GM21619 (cell line): Measurements from ENCODE around the gene DACH1.
"Not testable (repeated sequence)": the region's sequence is repeated elsewhere in the genome, so short reads cannot be mapped to it uniquely, and the experiment has no call there.

ENCODE experiments used
- ATAC-seq: cut with Tn5 transposase; IDR thresholded peaks from one replicate; pipeline ENCODE4 v1.9.1; 2021; ENCODE audit not compliant: unreplicated experiment

The DACH1 gene

DNA sequence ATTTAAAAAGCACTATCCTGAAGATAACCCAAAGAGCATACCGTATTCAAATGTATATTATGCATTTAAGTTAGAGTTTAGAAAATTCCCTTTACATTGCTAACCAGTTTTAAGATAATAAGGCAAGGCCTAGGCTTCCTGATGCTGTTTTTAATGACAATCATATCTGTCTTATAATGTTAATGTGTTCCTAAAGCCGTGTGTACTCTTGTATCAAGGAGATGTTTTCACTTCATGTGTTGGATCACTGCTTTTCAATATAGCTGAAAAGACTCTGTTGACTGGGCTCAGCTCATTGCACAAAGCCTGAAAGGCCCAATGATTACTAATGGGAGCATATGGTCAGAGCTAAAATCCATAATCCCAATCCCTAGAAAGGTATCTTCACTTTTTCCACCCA, 81.6 kb downstream of the DACH1 start:
- ATAC-seq = no peak

DNA sequence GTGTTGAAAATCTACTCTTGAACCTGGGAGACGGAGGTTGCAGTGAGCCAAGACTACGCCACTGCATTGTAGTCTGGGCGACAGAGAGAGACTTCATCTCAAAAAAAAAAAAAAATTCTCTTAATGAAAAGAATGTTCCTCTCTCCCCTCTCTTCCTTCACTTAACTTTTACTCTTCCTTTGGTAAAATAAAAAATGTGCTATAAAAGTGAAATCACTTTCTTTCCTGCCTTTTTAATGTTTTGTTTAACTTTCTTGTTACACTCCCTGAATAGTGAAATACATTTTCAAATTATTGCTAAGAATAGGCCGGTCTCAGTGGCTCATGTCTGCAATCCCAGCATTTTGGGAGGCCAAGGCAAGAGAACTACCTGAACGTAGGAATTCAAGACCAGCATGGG, 86.5 kb downstream of the DACH1 start:
- ATAC-seq = no peak

DNA sequence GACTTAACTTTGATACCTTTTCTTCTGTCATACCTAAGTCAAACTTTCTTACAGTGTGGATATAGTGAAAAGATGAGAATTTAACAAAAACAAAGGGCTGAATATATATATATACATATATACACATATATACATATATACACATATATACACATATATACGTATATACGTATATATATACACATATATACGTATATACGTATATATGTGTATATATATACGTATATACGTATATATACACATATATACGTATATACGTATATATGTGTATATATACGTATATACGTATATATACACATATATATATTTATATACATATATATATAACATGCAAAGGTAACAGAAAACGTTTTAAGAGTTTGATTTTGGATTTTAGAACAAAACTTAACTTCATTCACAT, 88.0 kb downstream of the DACH1 start:
- ATAC-seq = not testable (repeated sequence)

DNA sequence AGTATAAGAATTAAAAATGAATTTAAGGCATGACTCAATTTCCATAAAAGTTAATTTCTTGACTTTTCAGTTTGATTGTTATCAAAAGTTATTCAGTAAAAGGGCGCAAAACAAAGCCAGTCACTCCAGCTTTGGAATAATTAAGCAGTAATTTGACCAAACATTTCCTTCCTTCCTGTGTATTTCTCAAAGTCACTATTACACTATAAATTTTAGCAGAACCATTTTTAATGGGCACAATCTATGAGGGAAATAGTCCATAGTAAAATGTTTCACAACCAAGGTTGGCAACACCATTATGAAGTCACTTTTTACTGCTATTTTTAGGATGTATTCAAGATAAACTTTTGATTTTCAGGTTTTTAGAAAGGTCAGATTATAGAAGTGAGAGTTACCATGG, 91.0 kb downstream of the DACH1 start:
- ATAC-seq = no peak

DNA sequence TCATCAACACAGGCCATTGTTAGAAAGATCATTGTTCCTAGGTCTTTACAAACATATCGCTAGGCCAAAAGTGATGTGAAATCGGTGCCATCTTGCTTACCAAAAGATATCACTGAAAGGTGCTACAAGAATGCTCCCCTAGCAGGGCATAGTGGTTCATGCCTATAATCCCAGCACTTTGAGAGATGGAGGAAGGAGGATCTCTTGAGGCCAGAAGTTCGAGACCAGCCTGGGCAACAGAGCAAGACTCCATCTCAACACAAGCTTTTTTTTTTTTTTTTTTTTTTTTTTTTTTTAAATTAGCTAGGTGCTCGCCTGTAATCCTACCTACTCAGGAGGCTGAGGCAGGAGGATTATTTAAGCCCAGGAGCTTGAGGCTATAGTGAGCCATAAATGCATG, 92.1 kb downstream of the DACH1 start:
- no peak for ATAC-seq

DNA sequence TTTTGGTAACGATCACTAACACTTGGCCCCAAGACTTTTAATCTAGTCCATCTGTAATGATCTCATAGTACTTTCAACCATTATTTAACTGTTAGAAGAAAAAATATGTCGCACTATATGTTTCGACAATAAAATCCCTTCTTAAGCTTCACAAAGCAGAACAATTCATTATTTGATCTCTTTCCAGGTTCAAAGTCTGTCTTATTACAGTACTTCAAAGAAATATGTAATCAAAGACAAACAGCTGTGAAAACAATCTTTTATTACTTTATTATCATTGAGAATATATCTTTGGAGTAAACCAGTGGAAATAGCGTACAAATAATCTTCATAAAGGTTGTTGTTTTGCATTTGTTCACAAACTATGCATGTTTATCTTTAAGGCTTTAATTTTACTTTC, 93.5 kb downstream of the DACH1 start:
- no peak for ATAC-seq

DNA sequence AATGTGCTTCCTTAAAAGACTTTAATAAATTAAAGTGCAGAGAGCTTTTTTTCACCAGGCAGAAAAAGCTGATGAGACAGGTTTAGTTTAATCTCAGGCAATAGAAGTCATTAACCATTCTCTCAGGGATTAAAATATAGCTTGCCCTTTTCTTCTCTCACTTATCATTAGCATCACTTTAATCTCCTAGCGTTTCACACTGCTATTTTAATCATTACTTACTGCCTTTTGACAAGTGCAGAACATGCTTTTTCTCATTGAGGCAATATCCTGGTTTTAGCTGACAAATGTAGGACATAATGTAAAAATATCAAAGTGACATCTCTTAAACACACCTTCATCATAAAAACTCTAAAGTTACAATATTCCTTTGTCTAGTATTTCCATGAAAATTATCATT, 94.6 kb downstream of the DACH1 start:
- no peak for ATAC-seq

DNA sequence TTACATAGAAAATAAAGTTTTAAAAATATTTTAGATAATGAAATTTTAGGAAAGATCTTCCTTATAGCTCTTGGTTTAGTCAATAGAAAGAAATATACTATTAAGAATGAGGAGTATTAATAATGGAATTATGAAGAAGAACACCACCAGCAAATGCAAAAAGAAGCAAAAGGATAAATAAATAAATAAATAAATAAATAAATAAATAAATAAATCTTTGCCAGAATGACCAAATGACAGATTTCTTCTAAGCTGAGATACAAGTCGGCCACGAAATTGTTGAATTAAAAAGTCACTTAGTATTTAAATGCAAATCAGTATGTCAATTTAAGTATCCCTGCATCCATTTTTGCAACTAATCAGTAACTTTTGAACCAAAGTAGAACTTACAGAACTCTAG, 95.9 kb downstream of the DACH1 start:
- no peak for ATAC-seq

DNA sequence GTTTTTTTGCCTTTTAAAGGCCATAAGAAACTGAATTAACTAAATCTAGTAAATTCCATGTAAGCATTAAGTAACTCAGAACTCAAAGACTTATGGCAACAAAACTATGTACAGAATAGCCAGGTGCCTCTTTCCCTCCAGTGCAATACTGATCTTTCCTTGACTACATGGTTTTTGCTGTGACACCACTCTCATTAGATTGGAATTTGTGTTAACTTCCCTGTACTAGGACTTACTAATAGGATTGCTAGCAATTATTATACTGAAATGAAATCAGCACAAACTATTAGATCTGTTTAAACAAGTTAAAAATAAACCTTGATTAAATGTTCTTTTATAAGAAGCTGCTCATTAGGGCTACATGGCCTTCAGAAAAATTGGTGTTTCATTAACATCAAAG, 96.3 kb downstream of the DACH1 start:
- no peak for ATAC-seq

DNA sequence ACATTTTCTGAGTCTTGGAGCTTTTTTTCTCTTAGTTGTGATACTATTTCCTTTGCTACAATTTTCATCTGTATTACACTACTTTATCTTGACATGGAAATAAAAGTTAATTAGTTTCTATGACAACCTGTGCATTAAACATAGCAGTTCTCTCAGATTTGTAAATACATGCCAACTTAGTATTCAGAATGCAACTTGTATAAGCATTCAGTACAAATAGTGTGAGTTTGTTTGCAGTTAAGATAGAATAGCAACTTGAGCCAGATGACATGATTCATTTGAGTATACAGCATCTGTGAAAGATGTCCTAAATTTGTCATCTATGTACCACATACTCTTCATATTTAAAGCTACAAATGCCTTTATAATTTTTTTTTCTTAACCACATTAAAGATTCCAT, 98.1 kb downstream of the DACH1 start:
- no peak for ATAC-seq

DNA sequence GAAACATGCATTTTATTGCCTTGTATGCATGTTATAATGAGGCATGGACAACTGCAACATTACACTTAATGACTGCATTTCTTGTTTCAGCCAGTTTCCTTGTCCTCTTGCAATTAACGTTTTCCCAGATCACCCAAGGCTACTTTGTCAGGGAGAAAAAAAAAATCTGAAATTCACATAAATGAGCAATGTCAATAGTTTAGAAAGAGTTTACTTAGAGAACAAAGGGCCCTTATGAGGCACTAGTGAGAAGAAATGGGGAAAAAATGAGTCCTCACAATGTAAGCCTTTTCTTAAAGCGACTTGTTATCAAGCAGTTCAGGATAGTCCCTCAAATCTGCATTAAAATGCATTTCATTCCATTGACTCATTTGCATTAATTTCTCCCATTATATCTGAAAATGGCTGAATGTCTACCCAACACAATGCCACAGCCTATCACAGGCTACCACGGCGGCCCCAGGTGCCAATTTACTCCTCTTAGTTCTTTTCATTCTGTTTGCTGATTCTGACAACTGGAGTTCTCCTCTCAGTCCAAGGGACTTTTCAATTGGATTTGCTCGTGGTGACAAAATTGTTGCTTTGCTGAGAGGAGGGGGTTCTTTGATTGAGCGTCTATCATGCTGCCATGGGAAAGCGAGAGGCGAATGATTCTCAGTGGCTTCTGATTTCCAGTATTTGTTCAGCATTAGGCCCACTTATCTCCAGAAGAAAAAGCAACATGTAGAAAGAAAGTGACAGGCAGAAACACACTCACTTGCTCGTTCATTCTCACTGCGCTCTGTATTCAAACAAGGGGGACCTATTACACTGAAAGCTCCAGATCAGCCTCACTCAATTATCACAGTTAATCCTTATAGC, 107.1 kb downstream of the DACH1 start:
- no peak for ATAC-seq

DNA sequence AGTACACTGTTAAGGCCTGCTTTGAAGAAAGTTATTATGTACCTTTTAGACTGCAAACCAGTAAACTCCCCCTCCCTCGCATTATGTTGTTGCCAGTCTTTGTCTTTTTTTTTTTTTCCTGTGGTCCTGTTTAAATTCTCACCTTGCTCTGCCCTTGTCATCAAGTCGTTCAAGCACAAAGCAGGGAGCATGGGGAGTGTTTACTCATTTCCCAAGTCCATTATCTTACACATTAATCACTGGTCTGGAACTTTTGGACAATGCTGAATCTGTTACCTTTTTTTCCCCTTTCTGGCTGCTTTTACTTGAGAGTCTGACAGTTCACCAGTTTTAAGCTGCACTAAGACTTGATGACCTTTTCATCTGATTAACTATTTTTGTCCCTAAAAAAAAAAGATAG, 108.2 kb downstream of the DACH1 start:
- ATAC-seq = no peak

DNA sequence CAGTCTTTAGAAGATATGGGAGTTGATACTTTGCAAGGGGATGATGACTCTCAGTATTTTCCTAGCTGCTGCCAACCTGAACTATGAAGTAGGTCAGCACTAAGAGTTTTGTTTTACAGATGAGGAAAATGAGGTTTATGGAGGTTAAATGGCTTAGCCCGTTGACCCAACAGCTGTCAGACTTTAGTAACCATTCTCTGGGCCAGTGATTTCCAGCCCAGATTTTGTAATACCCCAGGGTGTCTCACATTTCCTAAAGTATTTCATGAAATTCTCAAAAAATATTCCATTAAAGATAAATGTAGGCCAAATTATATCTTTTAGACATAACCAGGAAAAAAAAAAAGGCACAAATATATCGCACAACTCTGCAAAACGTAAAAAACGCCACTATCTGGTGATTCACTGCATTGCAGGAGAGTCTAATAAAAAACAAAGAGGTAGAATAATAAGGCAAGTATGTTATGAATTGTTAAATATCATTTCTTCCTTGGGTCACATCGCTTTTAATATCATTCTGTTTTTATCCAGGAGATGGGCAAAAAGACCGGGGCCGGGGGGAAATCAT, 112.5 kb downstream of the DACH1 start:
- no peak for ATAC-seq

DNA sequence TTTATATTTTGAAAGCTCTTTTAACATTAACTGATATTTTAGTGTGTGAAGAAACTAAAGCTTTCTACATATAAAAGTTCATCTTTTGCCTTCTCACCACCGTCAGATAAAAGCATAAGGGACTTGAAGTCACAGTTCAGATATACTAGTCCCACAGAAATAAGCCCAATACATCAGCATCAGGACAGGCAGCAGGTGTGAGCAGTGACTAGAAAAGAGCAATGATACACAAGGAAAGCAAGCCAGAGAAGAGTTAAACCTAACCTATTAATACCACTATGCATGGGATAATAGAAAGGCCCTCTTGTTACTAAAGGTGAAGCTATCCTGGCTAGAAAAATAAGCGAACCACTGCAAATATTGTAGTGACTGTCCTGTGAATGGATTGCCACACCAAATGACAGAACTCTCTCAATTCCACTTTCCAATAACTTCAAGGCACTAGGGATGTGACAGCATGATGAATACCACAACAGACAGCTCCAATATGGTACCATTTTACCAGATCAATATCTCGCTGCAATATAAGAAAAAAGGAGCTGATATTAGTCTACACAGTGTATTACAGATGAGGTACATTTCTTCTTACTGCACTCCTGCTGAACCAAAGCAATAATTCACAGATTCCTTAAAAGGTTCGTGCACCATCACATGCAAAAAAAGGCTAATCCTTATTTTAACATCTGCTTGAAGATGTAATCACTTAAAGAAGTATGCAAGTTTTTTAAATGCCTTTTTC, 114.1 kb downstream of the DACH1 start:
- ATAC-seq = no peak

DNA sequence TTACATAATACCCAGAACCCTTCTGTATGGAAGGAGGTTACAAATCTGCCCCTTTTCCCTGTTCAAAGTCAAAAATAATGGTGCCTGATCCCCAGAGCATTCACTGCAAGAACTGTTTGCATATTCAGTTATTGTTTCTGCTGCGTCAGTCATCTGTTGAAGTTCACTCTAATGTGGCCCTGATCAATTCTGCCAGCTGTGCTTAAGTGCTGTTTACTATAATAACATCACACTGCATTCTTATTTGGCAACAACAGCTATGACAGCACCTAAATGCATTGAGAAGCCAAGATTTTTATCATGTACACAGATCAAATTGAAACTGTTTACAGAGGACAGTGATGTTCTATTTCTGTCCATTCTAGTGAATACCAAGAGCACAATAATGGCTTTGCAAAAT, 115.9 kb downstream of the DACH1 start:
- no peak for ATAC-seq

DNA sequence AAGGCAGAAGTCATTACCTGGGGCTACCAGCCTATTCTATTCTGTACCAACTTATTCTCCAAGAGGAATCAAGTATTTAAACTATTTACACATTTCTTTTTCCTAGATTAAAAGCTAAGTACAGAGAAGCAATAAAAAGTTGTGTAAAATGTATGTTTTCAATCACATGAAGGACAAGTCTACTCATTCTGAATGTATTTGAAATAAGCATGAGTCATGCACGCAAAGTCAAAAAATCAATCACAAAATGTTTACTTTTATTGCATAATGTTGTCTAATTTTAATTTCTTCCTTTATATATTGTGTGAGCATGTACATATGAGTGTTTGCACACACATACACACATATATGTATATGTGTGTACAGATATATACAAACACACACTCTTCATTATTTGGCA, 136.7 kb downstream of the DACH1 start:
- ATAC-seq = no peak

DNA sequence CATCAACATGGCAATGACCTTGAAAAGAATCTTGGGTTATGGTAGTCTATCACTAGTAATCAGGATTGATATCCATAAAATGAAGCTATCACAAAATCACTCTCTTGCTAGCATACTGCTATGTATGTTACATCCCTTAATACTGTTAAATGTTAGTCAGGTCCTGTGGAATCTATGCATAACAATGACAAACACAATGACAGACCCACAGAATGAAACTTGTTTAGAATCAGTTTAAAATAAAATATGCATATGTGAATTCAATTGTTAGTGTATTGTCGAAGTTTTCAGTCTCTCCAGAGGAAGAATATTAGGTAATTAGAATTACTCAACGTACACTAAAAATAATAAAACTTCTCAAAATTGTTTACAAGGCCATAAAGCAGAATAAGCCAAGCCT, 137.6 kb downstream of the DACH1 start:
- no peak for ATAC-seq

DNA sequence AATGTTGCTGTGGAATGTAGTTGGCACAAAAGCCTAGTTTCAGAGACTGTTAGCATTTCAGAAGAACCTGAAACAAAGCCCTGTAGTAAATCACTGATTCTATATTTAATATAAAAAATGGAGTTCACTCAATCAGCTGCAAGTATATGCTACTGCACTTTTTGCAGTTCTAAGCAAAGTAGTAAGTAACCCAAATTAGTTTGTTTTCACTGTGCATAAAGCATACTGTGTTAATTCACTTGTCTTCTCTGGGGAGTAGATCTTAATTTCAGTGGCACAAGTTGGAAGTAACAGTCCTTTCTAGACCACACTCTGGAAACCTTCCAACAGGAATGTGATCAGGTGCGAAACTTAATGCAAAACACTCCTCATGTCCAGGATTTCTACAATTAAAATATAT, 139.3 kb downstream of the DACH1 start:
- no peak for ATAC-seq

DNA sequence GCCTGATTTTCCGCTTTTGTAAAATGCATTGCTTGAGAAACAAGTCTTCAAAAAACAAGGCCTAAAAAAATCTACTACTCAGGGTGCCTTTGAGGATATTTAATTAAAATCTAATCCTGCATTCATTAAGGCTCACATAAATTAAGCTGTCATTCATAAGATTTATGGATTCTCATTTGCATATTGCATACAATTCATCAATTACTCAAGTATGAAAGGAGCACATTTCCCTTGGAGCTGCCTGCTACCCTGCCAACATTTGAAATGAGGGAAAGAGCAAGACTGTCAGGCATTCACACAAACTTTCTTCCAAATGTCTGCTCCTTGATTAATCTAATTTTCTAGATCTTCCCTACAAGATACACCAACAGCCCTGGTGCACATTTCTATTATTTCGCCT, 140.0 kb downstream of the DACH1 start:
- ATAC-seq = no peak

DNA sequence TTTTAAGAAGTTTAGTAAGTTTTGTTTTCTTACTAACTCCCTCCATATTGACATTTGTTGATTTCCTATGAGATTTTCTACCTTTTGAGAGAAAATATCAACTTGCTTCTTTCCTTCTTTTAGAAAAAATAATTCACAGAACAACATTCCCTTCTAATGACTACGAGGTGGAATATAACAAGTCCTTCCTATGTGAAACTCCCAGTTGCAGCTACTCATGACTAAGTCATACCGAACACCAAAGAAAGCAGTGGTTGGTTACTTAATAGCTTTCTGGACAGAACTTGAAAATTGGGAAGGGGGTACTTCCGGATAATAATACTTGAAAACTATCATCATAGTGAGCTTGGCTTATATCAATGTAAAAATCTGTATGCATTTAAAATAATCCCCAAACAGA, 144.8 kb downstream of the DACH1 start:
- no peak for ATAC-seq

DNA sequence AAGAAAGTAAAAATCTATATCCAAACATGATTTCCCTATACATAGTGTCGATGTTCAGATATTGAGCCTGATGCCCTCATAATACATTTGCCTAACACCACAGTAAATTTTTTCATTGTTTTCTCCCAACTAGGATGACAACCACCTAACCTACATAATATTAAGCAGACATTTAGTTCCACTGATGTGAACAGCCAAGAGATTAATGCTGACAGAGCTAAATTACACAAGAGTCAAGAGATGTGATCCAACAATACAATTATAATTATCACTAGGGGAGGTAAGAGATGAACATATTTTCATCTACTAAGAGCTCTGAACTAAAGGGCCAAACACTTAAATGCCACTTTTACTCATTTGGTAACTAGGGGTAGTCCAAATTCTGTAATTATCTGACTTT, 145.9 kb downstream of the DACH1 start:
- ATAC-seq = no peak

DNA sequence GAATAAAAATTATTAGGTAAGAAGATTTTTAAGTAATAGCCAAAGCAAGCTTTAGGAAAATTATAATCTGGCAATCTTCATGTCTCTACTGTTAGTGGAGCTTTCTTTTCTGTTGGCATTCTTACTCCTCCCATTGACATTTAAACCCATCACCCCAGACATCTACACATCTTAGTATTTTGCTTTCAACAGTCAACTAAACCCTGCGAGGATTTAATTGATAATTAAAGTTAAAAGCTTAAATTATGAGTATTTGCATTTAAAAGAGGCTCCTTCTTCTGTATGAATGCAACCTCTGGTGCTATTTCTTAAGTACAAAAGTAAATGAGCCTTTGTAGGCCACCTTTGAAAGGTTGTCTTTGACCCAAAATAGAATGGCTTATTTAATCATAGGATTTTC, 148.1 kb downstream of the DACH1 start:
- ATAC-seq = no peak
